Activated naive CD4-positive, alpha-beta T cell (primary cell): ENCODE data around the gene GPRASP2.
"Not testable (repeated sequence)": the region's sequence is repeated elsewhere in the genome, so short reads cannot be mapped to it uniquely, and the experiment has no call there.

ENCODE experiments used
- DNase-seq, 4 experiments: peaks; one replicate each; lab custom pipeline; 2025; lab: John Stamatoyannopoulos, UW

Gene GPRASP2

GRCh38 chrX:102712216-102712966 is at the start of gene GPRASP2:
Gene GPRASP2, plus strand, starts transcription at chrX:102712448. Its CDS starts 2,422 bp downstream, at chrX:102714870.
- no peak for DNase-seq

- DNase-seq, result not testable (repeated sequence)
These were observed 48.4 kb upstream of the GPRASP2 start for GRCh38 chrX:102663820-102664219.

DNA sequence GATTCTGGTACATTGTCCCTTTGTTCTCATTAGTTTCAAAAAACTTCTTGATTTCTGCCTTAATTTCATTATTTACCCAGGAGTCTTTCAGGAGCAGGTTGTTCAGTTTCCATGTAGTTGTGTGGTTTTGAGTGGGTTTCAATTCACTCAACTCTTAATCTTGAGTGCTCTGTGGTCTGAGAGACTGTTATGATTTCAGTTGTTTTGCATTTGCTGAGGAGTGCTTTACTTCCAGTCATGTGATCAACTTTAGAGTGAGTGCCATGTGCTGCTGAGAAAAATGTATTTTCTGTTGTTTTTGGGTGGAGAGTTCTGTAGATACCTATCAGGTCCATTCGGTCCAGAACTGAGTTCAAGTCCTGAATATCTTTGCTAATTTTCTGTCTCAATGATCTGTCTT is 45.2 kb upstream of the GPRASP2 start:
- DNase-seq, result not testable (repeated sequence)

DNA sequence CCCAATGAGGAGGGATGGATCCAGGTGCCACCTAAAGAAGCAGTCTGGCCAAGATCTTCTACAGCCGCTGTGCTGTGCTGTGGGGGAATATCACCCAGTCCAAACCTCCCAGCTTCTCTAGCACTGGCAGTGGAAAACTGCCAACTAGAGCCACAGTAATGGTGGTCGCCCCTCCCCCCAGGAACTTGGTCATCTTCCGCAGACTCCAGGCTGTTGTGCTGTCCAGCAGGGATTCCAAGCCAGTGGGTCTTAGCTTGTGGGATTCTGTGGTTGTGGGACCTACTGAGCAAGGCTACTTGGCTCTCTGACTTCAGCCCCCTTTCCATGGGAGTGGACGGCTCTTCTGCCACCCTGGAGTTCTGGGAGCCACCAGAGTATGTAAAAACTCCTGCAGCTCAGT is 42.7 kb upstream of the GPRASP2 start:
- DNase-seq, result no peak

- DNase-seq, result no peak
These were observed 39.4 kb upstream of the GPRASP2 start for GRCh38 chrX:102672856-102673255.

DNA sequence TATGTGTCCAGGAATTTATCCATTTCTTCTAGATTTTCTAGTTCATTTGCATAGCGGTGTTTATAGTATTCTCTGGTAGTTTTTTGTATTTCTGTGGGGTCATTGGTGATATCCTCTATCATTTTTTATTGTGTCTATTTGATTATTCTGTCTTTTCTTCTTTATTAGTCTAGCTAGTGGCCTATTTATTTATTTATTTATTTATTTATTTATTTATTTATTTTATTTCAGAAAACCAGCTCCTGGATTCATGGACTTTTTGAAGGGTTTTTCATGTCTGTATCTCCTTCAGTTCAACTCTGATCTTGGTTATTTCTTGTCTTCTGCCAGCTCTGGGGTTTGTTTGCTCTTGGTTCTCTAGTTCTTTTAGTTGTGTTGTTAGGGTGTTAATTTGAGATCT is 34.8 kb upstream of the GPRASP2 start:
- DNase-seq, result not testable (repeated sequence)

GRCh38 chrX:102684772-102685520 is 27.3 kb upstream of the GPRASP2 start:
- DNase-seq, result no peak

DNA sequence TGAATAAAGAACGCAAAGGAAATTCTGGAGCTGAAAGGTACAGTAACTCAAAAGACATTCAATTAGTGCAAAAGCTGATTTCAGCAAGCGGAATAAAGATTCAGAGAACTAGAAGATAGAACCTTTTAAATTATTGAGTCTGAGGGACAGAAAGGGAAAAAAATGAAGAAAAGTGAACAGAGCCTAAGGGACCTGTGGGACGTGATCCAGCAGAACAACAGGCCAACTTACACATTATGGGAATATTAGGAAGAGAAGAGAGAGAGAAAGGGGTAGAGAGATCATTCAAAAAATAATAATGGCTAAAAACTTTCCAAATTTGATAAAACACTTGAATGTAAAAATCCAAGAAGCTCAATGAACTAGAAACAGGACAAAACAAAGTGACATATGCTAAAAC is 17.5 kb upstream of the GPRASP2 start:
- DNase-seq, result no peak

- no peak for DNase-seq
These were observed 15.9 kb upstream of the GPRASP2 start for GRCh38 chrX:102696306-102696705.

GRCh38 chrX:102697494-102697893 is 14.8 kb upstream of the GPRASP2 start:
- DNase-seq, result no peak

DNA sequence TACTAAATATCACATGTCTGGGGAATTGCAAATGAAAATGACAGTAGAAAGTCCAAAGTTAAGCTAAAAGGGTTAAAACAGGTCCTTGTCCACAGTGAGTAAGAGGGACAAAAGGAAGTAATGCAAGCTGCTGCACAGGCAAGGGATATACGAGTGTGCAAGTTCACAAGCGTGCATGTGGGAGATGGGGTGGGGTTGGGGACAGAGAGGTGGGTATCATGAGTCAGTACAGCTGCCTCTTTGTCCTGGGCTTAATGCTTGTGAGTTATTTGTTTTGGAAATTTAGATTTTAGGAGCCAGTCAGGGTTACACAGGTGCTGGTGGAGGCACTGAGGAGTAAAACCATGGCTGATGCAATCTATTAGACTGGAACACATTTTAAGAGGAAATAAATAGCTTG is 3.3 kb upstream of the GPRASP2 start:
- no peak for DNase-seq

- DNase-seq, result no peak
These were observed 404 bp upstream of the GPRASP2 start for GRCh38 chrX:102711872-102712215.

DNA sequence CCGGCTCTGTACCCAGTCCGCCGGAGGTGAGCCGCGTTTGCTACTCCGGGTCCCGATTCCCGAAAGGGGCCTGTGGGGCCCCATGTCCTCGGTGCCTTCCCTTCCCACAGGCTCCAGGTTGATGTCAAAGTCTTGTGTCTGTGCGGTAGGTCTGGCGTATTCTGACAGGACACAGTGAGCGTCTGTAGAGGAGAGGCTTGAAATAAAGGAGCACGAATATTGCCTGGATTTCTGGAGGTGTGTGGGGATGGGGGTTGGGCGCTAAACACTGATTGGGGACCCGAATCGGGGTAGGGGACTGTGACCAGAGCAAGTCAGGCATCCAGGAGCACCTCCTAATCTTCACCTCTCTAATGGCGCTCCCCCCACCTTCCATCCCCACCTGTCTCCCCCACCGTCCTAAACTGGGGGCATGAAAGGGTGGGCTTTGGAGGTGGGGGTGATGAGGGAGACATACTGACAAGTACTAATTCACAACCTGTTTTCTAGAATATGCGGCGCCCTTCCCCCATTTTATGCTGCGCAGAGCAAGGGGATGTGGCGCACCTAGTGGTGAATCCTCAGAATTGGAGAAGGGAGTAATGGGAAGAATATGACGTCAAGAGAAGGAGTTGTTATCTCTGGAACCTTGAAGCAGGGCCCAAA is 855 bp downstream of the GPRASP2 start:
- peak in 1 of 4 experiments; percentile 3 for DNase-seq

GRCh38 chrX:102714994-102715393 is 2.7 kb downstream of the GPRASP2 start:
- no peak for DNase-seq

- no peak for DNase-seq
These were observed 3.7 kb downstream of the GPRASP2 start for GRCh38 chrX:102715967-102716366.

- peak; percentile 33 to 62 (median 44) for DNase-seq
These were observed 8.3 kb downstream of the GPRASP2 start, which contains the start of gene GPRASP3 for GRCh38 chrX:102720237-102721168. Gene GPRASP3, plus strand, starts transcription at chrX:102720743. Its CDS starts 28,253 bp downstream, at chrX:102748996.

GRCh38 chrX:102721169-102721506 is 8.9 kb downstream of the GPRASP2 start:
- not testable (repeated sequence) for DNase-seq

DNA sequence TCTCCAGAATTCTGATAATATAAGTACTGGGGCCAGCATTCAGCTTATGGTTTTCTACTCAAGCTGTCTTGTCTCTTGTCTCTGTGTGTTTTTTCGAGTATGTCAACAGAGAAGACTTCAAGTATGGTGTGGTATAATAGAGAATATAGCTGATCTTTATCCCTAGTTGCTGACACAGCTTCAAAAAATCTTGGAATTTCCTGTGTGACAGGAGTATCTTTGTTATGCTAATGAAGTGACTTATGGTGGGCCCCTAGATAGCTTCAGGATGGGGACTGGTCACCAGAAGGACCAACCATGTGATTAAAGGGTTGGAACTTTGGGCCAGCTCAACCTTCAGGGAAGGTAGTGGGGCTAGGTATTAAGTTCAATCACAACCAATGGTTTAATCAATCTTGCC is 11.2 kb downstream of the GPRASP2 start:
- no peak for DNase-seq

DNA sequence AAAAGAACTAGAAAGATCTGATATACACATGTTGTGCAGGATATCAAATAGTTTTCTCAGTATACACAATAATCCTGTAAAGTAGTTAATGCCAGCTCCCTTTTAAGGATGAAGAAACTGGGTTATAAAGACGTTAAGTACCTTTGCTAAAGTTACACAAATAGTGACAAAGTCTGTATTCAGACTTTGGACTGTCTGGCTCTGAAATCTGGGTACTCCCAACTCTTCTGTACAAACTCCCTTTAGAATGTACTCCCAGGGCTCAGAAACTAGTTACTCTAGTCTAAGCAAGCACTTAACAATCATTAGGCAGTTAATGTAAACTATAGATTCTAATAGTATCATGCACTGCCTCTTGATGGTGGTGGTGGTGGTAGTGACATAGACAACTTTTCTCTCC is 15.5 kb downstream of the GPRASP2 start:
- DNase-seq, result no peak

- DNase-seq, result no peak
These were observed 16.4 kb downstream of the GPRASP2 start for GRCh38 chrX:102728646-102729045.

DNA sequence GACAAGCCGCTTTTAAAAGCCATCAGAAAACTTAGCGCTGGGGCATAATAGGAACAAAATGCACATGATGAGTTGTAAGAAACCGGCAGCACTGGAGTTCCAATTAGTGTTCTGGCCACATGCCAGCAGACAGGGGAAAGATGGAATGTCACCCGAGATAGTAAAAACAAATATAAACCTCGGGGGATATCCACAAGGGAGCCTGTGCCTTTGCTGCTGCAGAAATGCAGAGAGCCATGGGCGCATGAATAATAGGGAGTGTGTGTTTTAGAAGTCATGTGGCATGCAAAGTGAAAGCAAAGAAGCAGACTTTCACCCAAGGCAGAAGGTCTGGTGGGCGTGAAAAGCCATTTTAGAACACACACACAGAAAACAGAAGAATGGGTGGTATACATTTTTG is 27.4 kb downstream of the GPRASP2 start:
- no peak for DNase-seq

DNA sequence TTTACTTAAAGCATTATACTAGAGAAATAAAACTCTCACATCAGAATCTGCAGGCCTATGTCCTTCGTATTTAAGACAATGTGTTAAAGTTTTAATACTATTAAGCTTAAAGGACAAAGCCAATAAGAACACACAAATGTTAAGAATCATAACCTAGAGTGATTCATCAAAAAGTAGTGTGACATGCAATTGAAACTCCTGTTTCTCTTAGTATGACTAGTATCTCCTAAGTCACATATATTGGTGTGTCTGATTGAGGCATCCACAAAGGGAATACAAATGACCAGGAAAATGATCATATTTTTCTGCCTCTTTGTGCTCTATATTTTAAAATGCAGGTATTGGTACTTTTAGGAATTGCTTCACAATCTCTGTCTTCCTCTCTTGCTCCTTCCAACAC is 32.1 kb downstream of the GPRASP2 start:
- DNase-seq, result no peak
